ENCODE measurements around the gene ARNT2.

ARNT2 gene

DNA sequence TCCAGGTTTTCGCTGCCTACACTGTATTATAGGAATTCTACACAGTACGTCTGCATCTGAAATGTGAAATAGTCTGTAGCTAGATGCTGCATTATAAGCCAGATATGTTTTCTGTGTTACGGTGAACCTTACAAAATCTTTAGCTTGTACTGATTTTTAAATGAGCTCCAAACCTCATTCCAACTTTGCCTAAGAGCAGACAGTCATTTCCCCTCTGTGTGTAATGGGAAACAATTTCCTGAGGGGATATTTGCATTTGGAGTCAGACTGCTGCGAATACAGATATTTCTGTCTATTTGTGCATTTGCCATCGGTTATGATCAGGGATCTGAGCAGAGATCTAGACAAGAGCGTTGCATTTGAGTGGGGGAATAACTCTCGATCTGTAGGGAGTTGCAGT lies 37.5 kb downstream of the ARNT2 start:
- ChIA-PET POLR2A (no interaction called here), CTCF (interaction anchor here (1.0 to 1.3 kb wide), 2 partner anchors 15 to 1102 kb away, joined by 3 read pairs; no protein-coding TSS in a partner anchor)
- no peak for DNase-seq (ENCODE audit: extremely low spot score)
- TF ChIP-seq CTCF (IDR thresholded peaks at IDR 0.05; ENCODE audit: control extremely low read depth, extremely low read depth, low read depth, missing control alignments), result no peak

DNA sequence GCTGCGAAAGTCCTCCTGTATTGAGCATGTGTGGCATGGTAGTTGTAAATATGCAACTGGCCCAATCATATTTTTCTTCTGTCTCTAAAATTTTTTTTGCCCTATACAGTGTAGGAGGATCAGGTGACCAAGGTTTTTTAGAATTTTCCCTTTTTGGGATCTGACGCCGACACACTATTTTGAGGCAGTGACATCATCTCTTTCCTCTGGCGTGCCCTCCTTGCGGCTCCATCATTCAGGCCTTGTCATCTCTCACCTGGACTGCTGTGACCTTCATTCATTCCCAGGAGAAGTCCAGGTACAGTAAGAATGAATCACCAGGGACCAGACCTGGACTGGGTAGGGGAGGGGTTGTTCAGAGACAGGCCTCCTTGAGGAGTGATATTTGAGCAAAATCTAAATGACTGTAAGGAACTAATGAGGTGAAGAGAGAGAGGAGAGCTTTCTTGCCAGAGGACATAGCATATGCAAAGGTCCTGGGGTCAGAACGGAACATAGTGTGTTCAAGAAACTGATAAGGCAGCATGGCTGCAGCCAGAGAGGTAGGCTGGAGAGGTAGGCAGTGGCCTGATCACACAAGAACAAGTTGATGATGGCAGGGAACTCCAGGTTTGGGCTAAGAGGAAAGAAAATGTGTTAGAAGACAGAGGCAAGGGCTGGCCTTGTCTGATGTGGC lies 38.7 kb downstream of the ARNT2 start:
- DNase-seq (ENCODE audit: extremely low spot score), result no peak
- no peak for TF ChIP-seq CTCF (IDR thresholded peaks at IDR 0.05; ENCODE audit: control extremely low read depth, extremely low read depth, low read depth, missing control alignments)
- CTCF ChIA-PET, result interaction anchor here (1.3 kb wide), 1 partner anchor 13 kb away, joined by 3 read pairs; no protein-coding TSS in a partner anchor
- POLR2A ChIA-PET, result no interaction called here

DNA sequence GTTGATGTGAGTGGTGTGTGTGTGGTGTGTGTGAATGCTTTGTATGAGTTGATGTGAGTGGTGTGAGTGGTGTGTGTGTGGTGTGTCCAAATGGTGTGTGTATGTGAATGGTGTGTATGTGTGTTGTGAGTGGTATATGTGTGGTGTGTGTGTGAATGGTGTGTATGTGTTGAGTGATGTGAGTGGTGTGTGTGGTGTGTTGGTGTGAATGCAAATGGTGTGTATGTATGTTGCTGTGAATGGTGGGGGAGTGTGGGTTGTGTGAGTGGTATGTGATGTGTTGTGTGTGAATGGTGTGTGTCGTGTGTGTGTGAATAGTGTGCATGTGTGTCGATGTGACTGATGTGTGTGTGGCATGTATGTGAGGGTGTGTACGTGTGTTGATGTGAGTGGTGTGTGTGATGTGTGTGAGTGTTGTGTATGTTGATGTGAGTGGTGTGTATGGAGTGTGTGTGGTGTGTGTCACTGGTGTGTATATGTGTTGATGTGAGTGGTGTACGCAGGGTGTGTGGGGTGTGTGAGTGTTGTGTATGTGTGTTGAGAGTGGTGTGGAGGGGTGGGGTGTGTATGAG lies 40.6 kb downstream of the ARNT2 start:
- DNase-seq (ENCODE audit: extremely low spot score), result no peak
- TF ChIP-seq CTCF (IDR thresholded peaks at IDR 0.05; ENCODE audit: control extremely low read depth, extremely low read depth, low read depth, missing control alignments), result no peak
- ChIA-PET CTCF (interaction anchor here (1.3 kb wide), 1 partner anchor 11 kb away, joined by 3 read pairs; no protein-coding TSS in a partner anchor), POLR2A (no interaction called here)

DNA sequence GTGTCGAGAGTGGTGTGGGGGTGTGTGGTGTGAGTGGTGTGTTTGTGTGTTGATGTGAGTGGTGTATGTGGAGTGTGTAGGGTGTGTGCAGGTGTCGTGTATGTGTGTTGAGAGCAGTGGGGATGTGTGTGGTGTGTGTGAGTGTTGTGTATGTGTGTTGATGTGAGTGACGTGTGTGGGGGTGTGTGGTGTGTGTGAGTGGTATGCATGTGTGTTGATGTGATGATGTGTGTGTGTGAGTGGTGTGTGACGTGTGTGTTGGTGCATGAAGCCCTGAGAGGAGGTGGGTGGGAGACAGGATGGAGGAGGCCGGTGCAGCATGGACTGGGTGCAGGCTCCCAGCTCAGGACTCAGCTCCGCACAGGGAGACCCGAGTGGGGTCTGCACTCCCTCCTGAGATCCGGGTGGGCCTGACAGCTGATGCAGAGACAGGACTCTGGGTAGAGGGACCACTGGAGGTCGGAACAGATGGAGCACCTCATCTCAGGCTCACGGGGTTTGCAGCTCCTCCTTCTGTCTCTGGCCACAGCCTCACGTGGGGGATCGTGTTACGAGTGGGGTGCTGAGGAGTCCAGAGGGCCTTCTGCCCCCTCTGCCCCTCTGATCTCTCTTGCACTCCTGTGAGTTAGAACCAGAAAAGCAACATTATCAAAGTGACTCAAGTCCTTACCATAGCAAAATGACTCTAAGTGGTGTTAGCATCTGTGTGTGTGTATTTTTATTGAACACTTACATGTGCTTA lies 41.3 kb downstream of the ARNT2 start:
- CTCF ChIA-PET, result interaction anchor here (2.8 kb wide), 1 partner anchor 10 kb away, joined by 10 read pairs; no protein-coding TSS in a partner anchor
- DNase-seq (ENCODE audit: extremely low spot score), result no peak
- POLR2A ChIA-PET, result no interaction called here
- no peak for TF ChIP-seq CTCF (IDR thresholded peaks at IDR 0.05; ENCODE audit: control extremely low read depth, extremely low read depth, low read depth, missing control alignments)

DNA sequence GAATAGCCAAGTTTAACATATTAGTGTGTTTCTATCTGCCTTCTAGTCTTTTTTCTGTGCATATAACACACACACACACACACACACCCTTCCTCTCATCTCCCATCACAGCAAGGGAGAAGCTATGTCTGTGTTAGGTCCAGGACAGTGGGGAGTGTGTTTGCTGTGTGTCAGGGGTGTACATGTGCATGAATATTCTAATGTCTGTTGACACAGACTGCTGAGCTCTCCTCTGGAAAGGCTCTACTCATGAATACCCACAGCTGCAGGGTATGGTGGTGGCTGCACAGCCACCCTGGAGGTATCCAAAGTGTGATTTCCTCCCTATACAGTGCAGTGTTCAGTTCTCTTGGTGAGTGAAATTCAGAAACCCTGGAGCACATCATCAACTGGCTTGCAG lies 42.9 kb downstream of the ARNT2 start:
- no peak for DNase-seq (ENCODE audit: extremely low spot score)
- ChIA-PET CTCF (interaction anchor here (1.1 to 2.8 kb wide), 3 partner anchors 9 to 538 kb away, joined by 3 to 10 read pairs (median 3); no protein-coding TSS in a partner anchor), POLR2A (no interaction called here)
- no peak for TF ChIP-seq CTCF (IDR thresholded peaks at IDR 0.05; ENCODE audit: control extremely low read depth, extremely low read depth, low read depth, missing control alignments)

DNA sequence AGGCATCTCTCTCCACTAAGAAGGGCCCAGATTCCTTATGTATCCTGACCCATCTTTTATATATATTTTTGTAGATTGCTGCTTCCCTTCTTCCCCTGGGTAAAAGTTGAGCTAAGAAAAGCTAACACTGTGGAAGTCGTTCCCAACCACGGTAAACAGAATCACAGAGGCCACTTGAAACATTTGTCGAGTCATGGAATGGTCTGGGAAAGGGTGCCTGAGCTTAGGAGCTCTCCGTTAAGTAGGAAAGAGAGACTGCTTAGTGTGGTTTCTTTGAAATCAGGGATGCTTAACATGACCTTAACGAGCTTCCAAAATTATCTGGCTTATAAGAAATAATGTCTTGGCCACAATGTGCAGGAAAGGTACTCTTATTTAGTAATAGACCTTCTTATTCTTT lies 45.6 kb downstream of the ARNT2 start:
- TF ChIP-seq CTCF (IDR thresholded peaks at IDR 0.05; ENCODE audit: control extremely low read depth, extremely low read depth, low read depth, missing control alignments), result no peak
- POLR2A ChIA-PET, result no interaction called here
- DNase-seq (ENCODE audit: extremely low spot score), result no peak
- CTCF ChIA-PET, result interaction anchor here (0.9 to 2.2 kb wide), 6 partner anchors 14 to 520 kb away, joined by 3 to 11 read pairs (median 4); partner anchors contain the start of gene CEMIP
